ENCODE data around the gene SIL1.

- TF ChIP-seq EZH2 (IDR thresholded peaks at IDR 0.05; ENCODE audit: insufficient read depth, poor library complexity, severe bottlenecking) (no peak), EZH2phosphoT487 (IDR thresholded peaks at IDR 0.05; ENCODE audit: insufficient read depth, low read depth) (no peak)
Observed at GRCh38 chr5:138990986-138991590, 207.1 kb downstream of the SIL1 start.
